Endothelial cell (in vitro differentiated cells): Measurements from ENCODE around the gene SH3D21. TPM values are rescaled to one million over a fixed set of nuclear protein-coding genes. Genes with fewer than 3 reads are reported as not detected.

Experiments
- DNase-seq: peaks from one replicate; pipeline ENCODE4 v3.0.0; 2021; ENCODE audit warnings: low spot score
- H3K27ac Mint-ChIP-seq: one replicate; pipeline ENCODE4 v1.8.0; 2021; ENCODE audit warnings: mixed read lengths, inconsistent platforms; ENCODE audit not compliant: unreplicated experiment
- H3K27me3 Mint-ChIP-seq: one replicate; pipeline ENCODE4 v1.8.0; 2021; ENCODE audit warnings: mild to moderate bottlenecking, moderate library complexity, mixed read lengths, inconsistent platforms; ENCODE audit not compliant: unreplicated experiment
- H3K36me3 Mint-ChIP-seq: one replicate; pipeline ENCODE4 v1.8.0; 2021; ENCODE audit warnings: mild to moderate bottlenecking, low read depth, mixed read lengths, inconsistent platforms; ENCODE audit not compliant: unreplicated experiment
- H3K4me1 Mint-ChIP-seq: one replicate; pipeline ENCODE4 v1.8.0; 2021; ENCODE audit warnings: mild to moderate bottlenecking, mixed read lengths, inconsistent platforms; ENCODE audit not compliant: unreplicated experiment
- H3K4me3 Mint-ChIP-seq: one replicate; pipeline ENCODE4 v1.8.0; 2021; ENCODE audit warnings: mild to moderate bottlenecking, mixed read lengths, inconsistent platforms; ENCODE audit not compliant: unreplicated experiment
- H3K9me3 Mint-ChIP-seq: one replicate; pipeline ENCODE4 v1.8.0; 2021; ENCODE audit warnings: mixed read lengths, inconsistent platforms; ENCODE audit not compliant: unreplicated experiment
- total RNA-seq: library from RNA; stranded (reverse); fragmentation: NEBNext Ultra II Directional; extraction: Animal tissue kit (Norgen Biotek cat#: 25700); gene quantifications from one replicate; pipeline ENCODE4 v1.2.1, GENCODE V29; 2021; ENCODE audit not compliant: unreplicated experiment
- TF ChIP-seq, protein P1 (sequence below): fragments of 200-600 bp; sonication (generic); IDR thresholded peaks from one replicate; pipeline ENCODE4 v1.5.0; 2021; ENCODE audit warnings: antibody characterized with exemption; ENCODE audit not compliant: unreplicated experiment

SH3D21 gene
- total RNA-seq, 1 donor from 2014 or later = 4.8 TPM

DNA sequence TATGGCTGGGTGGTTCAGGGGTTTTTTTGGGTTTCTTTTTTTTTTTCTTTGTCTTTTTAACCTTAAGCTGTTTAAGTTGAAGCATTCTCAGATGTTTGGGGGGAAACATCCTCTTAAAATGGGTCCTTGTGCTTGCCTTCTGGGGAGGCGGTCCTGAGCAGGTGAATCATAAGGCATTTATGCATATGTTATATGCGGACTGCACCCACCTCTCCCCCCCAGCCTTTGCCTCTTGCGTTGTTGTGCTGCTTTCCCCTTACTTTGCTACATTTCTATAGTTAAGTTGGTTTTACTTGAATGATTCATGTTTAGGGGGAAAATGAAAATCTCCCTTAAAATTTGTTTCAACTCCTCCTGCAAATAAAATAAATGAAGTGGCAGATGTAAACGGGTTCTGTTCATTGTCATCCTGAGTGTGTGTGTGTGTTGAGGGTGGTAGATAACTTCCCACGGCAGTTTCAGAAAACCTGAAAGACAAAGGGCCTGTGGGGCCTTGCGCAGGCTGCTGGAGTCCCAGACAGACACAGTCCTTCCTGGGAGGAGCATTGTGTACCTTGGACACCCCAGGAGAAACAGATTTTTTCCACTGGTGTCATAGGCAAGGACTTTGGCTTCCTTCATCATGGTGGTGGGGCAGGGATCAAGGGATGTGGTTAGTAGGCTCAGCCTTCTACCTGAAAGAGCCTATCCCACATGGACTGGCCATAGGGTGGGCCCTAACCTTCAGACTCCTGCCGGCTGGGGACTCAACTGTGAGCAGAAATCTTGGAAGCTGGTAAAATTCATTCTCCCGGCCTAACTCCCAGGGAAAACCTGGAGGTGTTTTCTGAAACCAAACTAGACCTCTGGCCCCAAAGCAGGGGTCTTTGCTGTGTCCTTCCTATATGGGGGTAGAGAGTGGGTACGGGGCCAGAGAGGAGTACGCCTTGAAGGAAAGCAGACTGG is 926 bp upstream of the SH3D21 start:
- peaks cover 11% of the 10 kb centered on the region for H3K27me3 Mint-ChIP-seq
- H3K9me3 Mint-ChIP-seq = no peaks in the 10 kb centered on the region
- TF ChIP-seq, protein P1, sequence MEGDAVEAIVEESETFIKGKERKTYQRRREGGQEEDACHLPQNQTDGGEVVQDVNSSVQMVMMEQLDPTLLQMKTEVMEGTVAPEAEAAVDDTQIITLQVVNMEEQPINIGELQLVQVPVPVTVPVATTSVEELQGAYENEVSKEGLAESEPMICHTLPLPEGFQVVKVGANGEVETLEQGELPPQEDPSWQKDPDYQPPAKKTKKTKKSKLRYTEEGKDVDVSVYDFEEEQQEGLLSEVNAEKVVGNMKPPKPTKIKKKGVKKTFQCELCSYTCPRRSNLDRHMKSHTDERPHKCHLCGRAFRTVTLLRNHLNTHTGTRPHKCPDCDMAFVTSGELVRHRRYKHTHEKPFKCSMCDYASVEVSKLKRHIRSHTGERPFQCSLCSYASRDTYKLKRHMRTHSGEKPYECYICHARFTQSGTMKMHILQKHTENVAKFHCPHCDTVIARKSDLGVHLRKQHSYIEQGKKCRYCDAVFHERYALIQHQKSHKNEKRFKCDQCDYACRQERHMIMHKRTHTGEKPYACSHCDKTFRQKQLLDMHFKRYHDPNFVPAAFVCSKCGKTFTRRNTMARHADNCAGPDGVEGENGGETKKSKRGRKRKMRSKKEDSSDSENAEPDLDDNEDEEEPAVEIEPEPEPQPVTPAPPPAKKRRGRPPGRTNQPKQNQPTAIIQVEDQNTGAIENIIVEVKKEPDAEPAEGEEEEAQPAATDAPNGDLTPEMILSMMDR = no peak
- peaks cover 32% of the 10 kb centered on the region for H3K36me3 Mint-ChIP-seq
- peaks cover 12% of the 10 kb centered on the region for H3K4me1 Mint-ChIP-seq
- H3K4me3 Mint-ChIP-seq = peak overlapping the region; percentile 79
- DNase-seq = no peak
- H3K27ac Mint-ChIP-seq = no peak overlapping the region

DNA sequence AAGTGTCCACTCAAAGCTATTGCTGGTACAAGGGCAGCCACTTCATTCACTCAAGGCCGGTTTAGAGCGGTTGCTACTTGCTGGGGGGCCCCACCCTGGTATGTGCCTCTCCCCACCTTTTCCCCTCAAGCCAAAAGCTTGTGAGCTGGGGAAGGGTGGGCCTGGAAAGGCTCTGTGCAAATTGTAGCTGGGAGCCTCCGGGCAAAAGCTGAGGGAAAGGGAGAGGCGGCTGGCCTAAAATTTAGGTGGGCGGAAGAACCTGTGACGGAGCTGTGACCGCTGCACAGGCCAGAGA is 306 bp upstream of the SH3D21 start:
- Mint-ChIP-seq H3K27me3 (peaks cover 8% of the 10 kb centered on the region), H3K36me3 (peaks cover 30% of the 10 kb centered on the region), H3K4me1 (peaks cover 12% of the 10 kb centered on the region), H3K27ac (no peak overlapping the region), H3K9me3 (no peaks in the 10 kb centered on the region), H3K4me3 (no peak overlapping the region)
- TF ChIP-seq, protein P1 = no peak
- DNase-seq = no peak

DNA sequence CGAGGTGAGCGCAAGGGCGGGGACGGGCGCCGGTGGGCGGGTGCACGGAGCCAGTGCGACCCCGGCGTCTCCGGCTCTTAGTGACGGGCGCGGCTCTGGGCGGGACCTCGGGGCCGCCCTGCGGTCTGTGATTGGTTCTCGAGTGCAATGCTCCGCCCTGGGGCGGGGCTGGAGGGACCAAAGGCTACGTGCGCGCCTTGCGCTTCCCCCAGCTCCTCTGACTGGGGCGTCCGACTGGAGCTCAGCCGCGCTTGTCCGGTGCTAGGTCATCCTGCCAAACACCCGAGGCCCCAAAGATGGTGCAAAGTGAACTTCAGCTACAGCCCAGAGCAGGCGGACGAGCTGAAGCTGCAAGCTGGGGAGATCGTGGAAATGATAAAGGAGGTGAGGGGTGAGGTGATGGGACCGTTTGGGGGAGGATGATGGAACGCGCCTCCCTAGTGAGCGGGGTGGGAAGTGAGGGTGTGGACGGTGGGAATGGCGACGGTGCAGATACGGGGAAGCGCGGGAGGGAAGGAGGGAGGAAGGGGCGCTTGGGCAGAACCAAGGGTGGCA is 811 bp downstream of the SH3D21 start:
- H3K27ac Mint-ChIP-seq = no peak overlapping the region
- H3K4me3 Mint-ChIP-seq = peak overlapping the region; percentile 92
- peaks cover 8% of the 10 kb centered on the region for H3K27me3 Mint-ChIP-seq
- H3K9me3 Mint-ChIP-seq = no peaks in the 10 kb centered on the region
- TF ChIP-seq, protein P1 = no peak
- peaks cover 12% of the 10 kb centered on the region for H3K4me1 Mint-ChIP-seq
- peaks cover 24% of the 10 kb centered on the region for H3K36me3 Mint-ChIP-seq
- peak; percentile 91 for DNase-seq

DNA sequence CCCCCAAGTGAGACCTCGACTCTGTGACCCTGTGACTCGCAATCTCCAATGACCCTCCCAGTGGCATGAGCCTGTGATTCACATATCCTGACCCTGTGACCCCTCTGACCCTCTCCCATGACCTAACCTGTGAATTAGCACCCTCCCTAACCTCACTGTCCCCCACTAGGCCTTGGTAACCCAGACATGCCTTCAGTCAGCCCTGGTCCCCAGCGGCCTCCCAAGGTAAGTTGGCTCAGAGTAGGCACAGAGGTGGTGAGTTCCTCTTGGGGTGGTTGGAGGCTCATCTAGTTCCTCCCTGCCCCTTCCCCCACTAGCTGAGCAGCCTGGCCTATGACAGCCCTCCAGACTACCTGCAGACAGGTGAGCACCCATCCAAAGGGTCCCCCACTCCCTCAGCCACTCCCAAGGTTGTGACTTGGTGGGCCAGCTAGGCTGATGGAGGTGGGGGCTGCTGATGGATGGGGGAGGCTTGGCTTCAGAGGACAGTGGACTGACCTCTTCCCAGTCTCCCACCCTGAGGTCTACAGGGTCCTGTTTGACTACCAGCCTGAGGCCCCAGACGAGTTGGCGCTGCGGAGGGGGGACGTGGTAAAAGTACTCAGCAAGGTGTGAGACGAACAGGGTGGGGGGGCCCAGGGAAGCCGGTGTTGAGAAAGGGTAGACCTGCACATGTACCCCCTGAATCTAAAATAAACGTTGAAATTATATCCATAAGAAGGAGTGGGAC is 1.6 kb downstream of the SH3D21 start:
- peaks cover 21% of the 10 kb centered on the region for H3K36me3 Mint-ChIP-seq
- no peak overlapping the region for H3K27ac Mint-ChIP-seq
- H3K4me1 Mint-ChIP-seq = peaks cover 12% of the 10 kb centered on the region
- no peaks in the 10 kb centered on the region for H3K9me3 Mint-ChIP-seq
- TF ChIP-seq, protein P1 = no peak
- peaks cover 8% of the 10 kb centered on the region for H3K27me3 Mint-ChIP-seq
- DNase-seq = no peak
- H3K4me3 Mint-ChIP-seq = peak overlapping the region; percentile 92
